Measurements from ENCODE around the gene LRRC28. TPM values are rescaled to one million over a fixed set of nuclear protein-coding genes. Genes with fewer than 3 reads are reported as not detected.
A peak's percentile ranks its signal among the peaks of the same experiment; 100 is the strongest.

LRRC28 gene
- total RNA-seq, 1 donor from 2014 or later = 27.8 TPM

- DNase-seq (ENCODE audit: low read depth) = no peak
Observed at GRCh38 chr15:99416191-99417188, 165.2 kb downstream of the LRRC28 start.

DNA sequence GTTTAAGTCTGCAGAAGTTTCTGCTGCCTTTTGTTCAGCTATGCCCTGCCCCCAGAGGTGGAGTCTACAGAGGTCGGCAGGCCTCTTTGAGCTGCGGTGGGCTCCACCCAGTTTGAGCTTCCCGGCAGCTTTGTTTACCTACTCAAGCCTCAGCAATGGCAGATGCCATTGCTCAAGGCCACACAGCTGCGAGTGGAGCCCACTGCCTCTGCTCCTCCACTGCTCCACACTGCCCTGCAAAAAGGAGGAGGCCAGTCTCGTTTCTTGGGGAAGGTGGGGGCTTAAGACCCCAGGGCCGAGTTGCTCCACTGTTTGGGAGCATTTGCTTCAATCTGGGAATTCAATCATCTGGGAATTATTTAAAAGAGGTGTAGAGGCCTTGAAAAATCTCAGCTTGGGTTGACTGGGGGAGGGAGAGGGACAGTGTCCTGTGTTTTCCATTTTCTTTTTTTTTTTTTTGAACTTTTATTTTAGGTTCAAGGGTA is 169.9 kb downstream of the LRRC28 start:
- no peak for DNase-seq (ENCODE audit: low read depth)

DNA sequence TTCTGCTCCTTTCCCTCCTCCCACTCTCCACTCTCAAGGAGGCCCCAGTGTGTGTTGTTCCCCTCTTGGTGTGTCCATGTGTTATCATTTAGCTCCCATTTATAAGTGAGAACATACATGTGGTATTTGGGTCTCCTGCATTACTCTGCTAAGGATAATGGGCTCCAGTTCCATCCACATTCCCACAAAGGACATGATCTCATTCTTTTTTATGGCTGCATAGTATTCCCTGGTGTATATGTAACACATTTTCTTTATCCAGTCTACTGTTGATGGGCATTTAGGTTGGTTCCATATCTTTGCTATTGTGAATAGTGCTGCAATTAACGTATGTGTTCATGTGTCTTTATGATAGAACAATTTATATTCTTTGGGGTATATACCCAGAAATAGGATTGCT is 170.5 kb downstream of the LRRC28 start:
- DNase-seq (ENCODE audit: low read depth) = no peak

DNA sequence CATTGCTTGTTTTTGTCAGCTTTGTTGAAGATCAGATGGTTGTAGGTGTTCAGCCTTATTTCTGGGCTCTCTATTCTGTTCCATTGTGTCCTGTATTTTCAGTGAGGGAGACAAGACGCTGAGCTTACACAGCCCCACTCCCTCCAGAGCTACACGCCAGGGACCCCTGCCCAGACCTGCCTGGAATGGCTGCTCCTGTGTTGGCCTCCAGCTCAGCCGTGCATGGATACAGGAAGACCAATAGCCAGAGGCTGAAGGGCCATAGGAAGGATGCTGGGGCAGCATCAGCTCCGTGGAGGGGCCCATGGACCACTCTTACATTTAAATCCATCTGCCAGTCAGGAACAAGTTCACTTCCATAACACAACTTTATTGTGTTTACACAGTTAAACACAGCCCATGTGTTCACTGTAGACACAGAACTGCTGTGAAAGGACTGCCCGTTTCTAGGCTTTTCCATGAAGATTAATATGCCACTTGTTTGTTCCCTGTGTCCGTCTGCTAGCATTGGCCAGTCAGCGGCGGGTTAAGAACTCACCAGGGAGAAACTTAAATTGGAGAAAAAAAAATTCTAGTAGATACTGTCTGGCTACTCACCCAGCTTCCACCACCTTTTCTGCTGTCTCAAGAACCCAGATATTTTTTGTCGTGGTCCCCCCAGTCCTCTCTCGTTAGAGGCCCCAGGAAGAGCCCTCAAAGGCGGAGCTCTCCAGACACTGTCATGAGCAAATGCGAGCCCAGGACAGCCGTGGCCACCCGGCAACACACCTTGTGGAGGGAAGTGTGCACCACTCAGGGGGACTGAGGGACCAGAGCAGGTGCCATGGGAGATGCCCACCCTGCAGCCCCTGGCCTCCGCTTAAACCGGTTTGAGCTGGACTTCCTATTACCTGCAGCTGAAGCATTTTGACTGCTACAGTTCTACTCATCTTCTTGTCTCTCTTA is 172.2 kb downstream of the LRRC28 start:
- no peak for DNase-seq (ENCODE audit: low read depth)

GRCh38 chr15:99424131-99424571 is 172.9 kb downstream of the LRRC28 start:
- no peak for DNase-seq (ENCODE audit: low read depth)

GRCh38 chr15:99424978-99425656 is 173.8 kb downstream of the LRRC28 start:
- peak; percentile 85 for DNase-seq (ENCODE audit: low read depth)

DNA sequence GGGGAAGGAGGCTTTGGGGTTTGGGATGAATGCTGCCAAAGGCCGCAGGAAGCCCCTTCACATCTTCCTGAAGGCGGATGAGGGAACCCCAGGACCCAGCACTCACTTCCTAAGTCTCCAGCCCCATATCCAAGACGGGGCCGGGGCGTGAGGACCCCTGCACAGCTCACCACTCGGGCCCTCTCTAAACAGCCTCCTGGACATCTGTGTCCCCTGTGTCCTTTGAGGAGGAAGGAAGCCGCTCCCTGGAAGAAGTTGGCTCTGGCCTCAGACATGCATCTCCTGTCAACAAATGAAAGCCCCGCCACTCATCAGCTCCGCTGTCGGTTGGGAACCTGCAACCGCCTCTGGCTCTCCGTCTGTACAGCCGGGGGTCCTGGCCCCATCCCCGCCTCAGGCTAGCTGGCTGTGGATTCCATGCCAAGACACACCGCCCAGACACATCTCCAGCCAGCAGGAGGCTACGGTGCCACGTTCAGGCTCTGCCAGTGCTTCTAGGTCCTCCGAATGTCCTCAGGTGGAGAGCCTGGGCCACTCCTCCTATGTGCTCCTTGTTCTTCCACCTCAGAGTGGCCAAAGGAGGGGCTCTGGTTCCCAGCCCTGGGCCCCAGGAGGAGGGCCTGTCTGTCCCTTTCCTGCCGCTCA is 174.5 kb downstream of the LRRC28 start:
- no peak for DNase-seq (ENCODE audit: low read depth)

DNA sequence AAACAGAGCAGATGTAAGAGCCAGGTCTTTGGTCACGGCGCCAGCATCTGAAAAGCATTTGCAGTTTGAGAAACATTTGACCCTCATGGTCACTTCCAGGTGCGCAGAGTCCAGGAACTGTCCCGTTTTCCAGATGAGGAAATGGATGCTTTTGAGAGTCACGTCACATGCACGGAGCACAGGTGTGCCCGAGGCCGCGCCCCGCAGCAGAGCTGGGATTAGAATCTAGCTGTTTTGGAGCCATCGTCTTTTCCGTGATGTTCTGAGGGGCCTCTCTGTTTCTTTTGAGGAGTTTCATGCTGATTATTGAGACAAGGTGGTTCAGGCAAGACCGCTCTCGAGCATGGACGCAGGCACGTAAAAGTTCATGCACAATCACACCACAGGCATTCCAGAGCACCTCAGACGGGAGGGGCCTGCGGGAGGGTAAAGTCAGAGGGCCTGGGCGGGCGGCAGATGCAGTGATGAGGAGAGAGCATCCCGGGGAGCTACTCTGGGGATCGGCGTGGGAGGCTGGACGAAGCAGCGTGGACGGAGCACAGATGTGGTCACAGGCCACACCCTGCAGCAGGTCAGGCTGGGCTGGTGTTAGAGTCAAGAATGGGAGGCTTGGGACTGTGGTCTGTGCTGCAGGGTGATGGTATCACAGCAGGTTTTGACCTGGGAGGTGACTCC is 175.3 kb downstream of the LRRC28 start:
- DNase-seq (ENCODE audit: low read depth) = no peak

- no peak for DNase-seq (ENCODE audit: low read depth)
Observed at GRCh38 chr15:99427210-99427609, 175.9 kb downstream of the LRRC28 start.

GRCh38 chr15:99427668-99428361 is 176.5 kb downstream of the LRRC28 start:
- DNase-seq (ENCODE audit: low read depth) = no peak

DNA sequence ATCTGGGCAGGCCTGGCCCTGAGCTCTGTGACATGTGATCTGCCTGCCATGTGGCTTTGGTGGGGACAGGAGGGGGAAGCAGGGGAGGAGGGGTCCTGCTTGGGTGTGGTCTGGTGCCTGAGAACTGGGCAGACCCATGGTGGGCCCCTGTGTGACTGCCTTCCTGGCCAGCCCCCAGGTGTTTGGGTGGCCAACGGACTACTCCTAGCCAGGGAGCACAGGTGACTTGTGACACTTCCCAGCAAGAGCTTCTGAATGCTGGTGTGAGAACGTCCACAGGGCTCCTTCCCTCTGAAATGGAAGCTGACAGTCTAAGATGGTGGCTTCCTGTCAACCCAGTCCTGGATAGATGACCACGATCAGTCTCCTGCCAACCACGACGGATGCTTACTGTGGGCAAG is 178.4 kb downstream of the LRRC28 start:
- DNase-seq (ENCODE audit: low read depth) = no peak

- no peak for DNase-seq (ENCODE audit: low read depth)
Observed at GRCh38 chr15:99430881-99431401, 179.7 kb downstream of the LRRC28 start.

- DNase-seq (ENCODE audit: low read depth) = no peak
Observed at GRCh38 chr15:99431661-99432091, 180.4 kb downstream of the LRRC28 start.

GRCh38 chr15:99432271-99433025 is 181.2 kb downstream of the LRRC28 start:
- no peak for DNase-seq (ENCODE audit: low read depth)

- peak; percentile 67 for DNase-seq (ENCODE audit: low read depth)
Observed at GRCh38 chr15:99433026-99433756, 181.9 kb downstream of the LRRC28 start.

DNA sequence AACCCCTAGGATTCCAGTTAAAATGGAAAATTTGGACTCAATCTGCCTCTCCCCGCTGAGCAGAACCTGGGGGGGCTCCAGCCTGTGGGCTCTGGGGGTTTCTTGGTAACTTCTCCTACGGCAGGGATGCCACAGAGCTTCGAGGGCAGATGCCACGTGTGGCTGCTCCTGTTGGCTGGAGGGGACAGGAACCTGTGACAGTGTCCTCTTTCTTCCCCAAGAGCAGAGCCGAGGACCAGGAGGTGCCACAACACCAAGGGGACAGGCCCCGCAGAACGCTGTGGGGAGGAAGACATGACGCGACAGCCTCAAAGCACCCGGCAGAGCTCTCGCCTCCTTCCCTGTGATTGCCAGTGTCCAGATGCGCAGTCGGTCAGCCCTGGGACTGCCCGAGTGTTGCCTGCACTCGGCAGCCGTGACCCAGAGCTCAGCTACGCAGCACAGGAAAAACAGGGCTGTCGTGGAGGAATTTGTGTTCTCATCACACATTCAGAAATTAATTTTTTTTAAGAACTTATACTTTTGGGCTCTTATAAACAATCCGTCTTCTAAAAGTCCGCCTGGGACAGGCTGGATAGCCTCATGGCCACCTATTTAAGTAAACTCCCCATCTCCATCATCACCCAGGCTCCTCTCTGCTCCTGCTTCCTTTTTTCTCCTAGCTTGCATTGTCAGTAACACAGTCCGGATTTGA is 182.6 kb downstream of the LRRC28 start:
- DNase-seq (ENCODE audit: low read depth) = no peak

DNA sequence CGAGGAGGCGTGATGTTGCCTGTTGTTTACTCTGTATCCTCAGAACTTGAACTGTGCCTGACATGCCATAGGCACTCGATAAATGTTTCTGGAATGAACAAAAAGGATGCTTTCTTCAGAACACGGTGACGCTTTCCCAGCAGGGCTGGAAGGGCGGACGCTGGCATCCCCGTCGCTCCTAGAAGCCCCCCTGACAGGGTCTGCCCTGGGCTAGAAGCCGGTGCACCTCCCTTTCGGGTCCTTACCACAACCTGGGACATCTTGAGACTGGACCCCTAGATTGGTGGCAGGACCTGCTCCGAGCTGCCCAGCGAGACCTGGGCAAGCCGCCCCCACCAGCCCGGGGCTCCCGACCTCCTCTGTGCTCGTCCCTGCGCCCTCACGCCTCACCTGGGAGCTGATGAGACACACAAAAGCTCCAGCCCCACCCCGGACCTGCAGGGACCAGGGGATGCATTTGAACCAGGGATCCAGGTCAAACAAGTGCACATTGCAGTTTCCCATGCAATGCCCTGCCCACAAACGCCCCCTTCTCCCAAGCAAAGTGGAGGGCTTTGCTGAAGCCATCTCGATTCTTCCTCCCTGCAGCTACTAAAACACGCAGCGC is 183.3 kb downstream of the LRRC28 start:
- no peak for DNase-seq (ENCODE audit: low read depth)

Data from renal cortical epithelial cell (primary cell).